NAMALWA (cell line): Measurements from ENCODE around the gene PLEKHM3.

Source experiments
- DNase-seq: peaks from one replicate; pipeline ENCODE4 v3.0.0-alpha.2; 2015; ENCODE audit warnings: low spot score

Gene PLEKHM3

DNA sequence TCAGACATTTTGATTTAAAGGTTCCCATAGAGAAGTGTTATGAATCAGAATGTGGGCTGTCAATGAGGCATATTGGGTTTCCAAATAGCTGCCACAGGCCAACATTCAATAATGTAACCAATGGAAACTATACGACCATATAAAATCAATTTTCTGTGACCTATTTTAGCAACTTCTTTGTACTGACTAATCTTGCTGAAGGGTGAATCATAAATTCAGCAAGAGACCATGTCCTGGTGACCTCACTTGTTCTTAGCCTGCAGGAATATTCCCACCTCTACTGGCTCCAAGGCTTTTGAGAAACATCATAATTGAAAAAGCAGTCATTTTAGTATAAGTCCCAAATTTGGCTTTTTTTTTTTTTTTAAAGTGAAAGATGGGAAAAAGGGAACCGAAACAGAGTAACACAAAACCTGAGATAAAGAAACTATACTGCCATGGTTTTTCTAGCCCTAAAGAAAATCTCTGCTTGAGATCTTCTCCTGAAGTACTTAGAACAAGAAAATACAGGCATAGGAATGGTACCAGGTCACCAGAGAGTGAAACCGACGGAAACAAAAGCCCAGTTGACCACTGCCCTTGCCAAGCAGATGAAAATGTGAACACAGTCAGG is 32.1 kb downstream of the PLEKHM3 start:
- DNase-seq: peak; percentile 19

DNA sequence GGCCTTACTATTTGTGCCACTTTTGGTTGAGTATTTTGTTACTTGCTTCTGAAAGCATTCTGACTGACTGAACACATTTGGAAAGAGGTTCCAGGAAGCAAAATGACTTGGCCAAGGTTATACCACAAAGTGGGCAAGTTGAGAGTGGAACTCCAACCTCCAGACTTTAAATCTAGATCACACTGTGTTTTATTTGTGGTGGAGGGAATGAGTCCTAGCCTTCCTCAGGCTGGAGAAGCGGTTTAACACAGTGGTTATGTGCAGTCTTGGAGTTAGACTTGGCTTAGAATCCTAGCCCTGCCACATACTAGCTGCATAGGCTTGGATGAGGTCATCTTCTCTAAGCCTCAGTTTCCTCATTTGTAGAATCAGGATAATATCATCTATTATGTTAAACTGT is 33.4 kb downstream of the PLEKHM3 start:
- no peak for DNase-seq

DNA sequence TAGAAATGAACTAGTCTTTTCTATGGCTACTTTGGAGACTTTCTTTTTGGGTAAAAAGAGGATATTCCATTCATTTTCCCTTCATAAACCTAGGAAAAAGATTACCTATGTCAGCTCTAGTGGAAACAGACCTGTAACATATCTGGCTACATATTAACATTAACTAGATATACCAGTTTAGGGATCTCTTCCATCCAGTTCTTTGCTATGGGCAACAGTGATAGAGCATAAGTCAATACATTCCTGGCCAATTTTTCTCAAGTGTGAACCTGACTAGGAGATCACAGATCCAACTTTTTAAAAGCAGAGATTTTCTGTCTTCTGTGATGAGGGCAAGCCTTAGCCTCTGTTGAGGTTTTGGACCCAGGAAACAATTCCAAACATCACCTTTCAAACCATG is 34.5 kb downstream of the PLEKHM3 start:
- no peak for DNase-seq

DNA sequence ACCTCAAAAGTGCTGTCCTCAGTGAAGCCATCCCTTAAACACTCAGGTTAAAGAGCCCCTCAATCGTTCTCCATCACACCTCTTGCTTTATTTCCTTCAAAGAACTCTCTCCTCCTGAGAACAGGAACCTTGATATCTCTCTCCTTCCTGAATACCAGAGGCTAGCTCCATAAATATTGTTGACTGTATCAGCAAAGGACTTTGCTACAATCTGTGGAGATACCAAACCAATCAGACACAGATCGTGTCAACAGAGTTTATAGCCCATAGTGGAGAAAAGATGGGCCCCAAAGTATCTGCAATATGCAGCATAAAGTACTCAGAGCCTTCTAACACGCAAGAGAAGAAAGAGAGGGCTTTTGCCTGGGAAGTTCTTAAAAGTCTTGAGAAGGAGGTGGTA is 36.4 kb downstream of the PLEKHM3 start:
- DNase-seq: no peak

DNA sequence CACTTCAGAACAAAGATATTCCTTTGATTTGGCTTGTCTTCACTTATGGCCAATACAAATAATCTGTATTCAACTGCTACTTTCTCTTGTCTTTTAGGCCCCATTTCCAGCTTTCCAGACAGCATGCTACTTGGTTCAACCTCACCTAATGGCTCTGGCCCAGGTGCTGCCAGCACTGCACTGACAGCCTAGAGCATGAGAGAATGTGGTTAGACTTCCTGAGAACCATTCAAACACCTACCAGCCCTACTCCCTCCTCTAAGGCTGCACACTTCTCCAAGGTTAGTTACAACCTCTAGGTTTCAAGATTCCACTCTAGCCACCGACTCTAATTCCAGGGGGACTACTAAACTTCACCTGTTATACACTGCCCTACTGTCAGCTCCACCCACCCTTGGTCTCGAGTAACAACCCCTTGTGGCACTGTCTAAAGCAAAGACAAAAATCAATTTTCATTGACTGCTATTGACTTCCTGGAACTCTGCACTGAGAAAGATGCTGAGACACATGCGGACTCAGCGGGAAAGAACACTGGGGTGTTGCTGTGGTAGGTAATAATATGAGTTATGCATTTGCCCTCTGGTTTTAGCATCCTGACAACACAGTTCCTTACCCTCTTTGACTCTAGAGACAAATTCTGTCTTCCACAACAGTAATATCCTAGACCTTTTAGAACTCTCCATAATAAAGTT is 38.2 kb downstream of the PLEKHM3 start:
- no peak for DNase-seq

DNA sequence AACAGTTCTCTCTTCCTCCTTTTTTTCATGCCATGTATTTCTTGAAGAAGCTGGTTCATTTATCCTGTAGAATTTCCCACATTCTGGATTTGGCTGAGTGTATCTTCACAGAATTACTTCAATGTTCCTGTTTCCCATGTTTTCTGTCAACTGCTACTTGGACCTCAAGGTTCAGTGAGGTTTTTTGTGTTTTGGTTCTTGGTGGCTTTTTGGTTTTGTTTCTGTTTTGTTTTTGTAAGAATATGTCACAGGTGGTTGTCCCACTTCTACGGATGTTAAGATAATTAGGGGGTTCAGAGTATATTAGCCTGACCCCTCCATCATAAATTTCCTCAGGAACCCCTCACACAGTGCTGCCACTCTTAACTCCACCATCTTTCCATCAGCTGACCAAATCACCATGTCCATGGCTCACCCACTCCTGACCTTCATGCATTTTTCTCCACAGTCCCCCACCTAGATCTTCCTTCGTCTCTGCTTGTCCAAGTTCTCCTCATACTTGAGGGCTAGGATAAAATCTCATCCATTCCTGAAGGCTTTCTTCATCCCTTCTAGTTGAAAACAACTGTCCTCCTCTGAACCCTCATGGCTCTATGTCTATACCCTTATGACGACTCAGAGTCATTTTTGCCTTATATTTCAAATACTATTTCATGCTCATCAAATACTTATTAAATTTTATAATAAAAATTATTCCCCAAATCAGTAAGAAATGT is 40.4 kb downstream of the PLEKHM3 start:
- DNase-seq: no peak

DNA sequence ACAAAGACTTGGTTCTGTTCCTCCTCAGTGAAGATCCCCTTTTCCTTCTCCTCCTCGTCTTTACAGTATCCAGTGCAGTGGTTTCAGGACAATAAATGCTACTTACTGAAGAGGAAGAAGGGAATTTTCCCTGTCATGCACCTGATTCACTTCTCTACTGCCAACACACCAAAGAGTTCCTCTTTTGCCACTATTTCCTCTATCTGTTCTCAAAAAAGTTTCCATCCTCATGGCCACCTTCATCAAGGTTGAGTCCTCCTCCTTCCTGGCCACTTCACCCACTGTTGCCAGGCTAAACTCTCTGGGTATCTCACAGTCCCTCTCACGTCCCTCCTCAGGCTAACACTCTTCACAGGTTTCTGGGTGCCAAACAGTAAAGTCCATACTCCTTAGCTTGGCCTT is 41.7 kb downstream of the PLEKHM3 start:
- DNase-seq: peak; percentile 31

DNA sequence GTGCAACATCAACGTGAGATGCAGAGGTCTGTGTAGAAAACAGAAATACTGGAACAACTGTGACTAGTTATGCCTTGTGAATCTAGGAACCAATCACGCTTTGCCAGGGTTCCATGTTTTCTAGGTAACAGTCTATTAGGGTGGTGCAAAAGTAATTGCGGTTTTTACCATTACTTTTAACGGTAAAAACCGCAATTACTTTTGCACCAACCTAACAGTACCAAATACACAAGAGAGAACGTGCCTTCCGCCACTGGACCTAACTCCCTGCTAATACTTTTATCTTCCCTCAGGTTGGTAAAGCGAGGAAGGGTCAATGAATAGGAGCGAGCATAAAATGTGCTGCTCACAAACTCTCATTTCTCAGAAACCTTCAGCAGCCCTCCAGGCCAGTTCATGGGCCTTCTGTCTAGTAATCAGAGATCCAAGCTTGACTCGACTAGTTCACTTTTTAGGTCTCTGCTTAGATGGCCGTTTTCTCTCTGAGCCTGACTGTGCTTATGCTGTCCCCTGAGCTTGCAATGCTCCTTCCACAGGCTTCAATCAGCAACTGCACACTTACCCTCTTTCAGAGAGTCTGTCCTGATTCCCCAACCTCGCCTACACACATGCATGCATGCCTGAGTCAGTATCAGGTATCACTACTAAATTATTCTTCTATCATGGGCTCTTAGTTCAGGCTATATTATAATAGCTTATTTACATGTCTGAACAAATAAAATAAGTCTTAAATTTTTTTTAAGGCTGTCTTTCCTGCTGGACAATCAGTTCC is 47.0 kb downstream of the PLEKHM3 start:
- no peak for DNase-seq

DNA sequence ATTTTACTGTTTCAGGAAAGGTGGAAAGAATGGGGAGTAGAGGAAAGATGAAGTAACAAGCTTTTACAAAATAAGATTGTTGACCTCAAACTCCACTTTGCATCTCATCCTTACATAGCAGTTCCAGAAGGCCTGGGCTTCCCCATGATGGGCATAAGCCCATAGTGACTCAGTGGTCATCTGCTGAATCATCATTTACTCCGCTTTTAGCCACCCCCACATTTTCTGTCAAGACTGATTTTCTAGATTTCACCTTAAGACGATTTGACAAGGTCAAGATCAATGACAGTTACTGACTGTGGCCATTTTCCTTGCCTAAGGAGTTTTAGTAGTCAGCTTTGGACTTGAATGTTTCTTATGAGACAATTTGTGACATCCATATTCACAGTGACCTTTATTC is 49.4 kb downstream of the PLEKHM3 start:
- DNase-seq: no peak

DNA sequence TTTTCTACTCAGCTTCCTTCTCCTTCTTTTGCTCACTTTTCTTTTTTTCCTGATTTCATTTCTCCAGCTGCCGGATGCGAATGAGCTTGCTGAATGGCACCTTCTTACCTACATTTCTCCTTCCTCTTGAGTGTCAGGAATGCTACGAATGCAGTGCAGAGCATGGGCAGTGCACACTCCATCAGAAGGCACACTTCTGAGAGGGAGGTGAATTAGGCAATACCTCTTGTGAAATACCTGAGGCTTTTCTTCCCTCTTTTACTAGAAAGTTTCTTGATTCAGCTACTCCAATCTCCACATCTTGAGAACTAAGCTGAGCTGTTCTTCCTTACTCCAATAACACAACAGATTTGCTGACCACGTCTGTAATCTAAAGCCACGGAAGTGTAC is 51.1 kb downstream of the PLEKHM3 start:
- no peak for DNase-seq

DNA sequence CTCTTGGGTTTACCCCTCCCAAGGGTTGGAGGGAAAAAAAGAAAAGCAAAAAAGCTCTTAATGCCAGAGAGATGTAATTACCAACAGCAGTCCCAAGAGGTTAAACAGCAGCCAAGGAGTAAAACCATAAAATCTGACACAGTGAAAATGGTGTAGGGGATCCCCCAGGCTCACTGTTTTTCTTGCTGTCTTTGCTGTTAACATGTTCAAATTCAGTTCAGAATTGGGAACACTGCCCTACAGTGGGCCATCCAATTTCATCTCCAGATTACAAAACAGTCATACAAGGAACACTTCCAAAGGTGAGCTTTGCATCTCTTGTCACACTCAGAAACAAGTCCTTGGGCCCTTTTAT is 54.5 kb downstream of the PLEKHM3 start:
- no peak for DNase-seq

DNA sequence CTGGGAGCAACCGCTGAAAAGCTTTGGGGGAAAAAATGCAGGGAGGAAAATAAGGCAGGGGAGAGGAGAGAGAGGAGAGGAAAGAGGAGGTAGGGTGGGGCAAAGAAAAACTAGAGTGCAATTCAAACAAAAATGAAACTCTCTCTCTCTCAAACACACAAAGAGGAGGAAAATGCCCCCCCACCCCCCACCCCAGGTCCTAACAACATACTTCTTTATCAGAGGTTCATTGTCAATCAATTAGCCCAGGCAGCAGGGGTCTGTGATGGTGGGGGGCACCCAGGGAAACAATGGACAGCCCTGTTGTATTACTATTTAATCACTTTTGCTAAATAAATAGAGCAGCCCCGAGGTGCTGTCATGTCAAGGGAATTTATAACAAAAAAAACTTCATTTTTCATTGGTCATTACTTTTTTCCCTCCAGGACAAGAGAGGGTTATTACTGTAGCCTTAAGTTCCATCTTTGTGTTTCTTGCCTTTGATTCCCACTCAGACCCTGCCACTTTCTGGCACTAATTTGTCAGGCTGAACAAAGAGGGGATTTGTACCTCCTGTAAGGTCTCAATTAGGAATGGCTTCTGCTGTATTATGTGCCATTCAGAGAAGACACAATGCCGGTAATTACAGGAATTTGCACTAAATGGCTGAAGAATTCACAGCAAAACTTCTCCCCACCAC is 55.0 kb downstream of the PLEKHM3 start:
- no peak for DNase-seq

DNA sequence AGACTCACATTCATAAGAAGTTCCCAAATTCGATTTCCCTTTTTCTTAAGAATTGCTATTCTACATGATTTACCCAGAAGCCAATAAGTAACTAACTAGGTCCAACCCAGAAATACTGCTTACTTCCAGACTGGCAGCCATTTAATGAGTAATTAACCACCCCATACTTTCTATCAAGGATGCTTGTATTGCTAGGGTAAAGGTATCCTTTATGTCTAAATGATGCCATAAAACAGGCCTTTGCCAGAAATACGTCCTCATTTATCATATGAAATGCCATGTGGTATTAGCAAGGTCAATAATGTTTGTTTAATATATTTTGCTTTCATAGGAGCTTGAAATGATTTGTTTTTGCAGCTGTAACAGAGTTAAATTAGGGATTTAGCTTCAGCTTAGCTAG is 56.1 kb downstream of the PLEKHM3 start:
- no peak for DNase-seq

DNA sequence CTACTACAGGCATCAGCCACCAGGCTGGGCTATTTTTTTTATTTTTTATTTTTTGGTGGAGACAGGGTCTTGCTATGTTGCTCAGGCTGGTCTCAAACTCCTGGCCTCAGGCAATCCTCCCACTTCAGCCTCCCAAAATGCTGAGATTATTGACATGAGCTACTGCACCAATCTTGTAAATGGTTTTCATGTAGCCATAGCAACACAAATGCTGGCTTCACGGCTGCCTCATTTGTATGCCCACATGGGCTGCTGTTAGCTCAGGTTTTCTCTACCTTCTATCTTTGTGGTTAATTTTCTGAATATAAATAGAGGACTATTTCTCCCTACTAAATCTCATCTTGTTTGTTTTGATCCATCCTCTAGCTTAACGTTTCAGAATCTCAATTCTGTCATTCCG is 58.2 kb downstream of the PLEKHM3 start:
- DNase-seq: no peak

DNA sequence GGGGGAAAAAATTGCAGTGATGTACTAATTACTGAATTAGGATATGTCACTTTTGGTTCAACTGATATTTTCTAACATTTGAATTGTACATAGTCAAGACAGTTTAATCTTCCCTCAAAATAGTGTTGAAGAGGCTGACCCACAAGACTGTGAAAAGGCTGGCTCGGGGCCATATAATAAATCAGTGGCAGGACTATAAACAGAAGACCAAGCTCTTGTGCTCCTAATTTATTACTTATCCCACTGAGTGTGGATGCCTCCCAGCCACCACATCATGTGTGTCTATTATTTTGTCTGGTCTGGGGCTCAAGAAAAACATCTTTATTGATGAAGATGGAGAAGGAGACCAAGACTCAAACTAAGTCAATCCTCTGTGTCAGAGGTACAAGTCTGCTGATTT is 64.4 kb downstream of the PLEKHM3 start:
- DNase-seq: no peak

DNA sequence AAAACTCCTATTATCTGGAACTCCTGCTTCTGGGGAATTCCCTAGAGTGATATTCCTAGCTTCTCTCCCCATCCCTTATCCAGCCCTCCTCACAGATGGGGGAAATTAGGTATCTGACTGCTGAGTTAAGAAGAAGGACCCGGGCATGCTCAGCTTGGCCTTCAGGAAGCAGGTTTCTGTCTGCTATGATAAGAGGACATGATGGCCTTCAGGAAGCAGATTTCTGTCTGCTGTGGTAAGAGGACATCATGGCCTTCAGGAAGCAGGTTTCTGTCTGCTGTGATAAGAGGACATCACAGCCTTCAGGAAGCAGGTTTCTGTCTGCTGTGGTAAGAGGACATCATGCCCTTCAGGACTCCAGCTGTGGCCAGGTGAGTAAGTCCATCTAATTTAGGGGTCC is 65.2 kb downstream of the PLEKHM3 start:
- no peak for DNase-seq

DNA sequence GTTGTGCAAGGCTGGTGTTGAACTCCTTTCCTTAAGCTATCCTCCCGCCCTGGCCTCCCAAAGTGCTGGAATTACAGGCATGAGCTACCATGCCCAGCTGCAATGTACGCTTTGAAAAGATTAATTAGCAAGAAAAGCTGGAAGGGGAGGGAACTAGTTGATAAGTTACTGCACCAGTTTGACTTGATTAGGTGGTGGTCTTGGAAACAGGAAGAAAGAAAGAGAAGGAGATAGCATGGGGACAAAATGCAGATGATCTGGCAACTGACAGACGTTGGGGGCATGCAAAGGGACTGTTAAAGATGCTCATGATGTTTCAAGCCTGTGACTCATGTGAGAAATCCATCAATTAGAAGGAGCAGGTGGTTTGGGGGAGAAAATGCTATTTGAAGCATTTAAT is 68.6 kb downstream of the PLEKHM3 start:
- DNase-seq: no peak

DNA sequence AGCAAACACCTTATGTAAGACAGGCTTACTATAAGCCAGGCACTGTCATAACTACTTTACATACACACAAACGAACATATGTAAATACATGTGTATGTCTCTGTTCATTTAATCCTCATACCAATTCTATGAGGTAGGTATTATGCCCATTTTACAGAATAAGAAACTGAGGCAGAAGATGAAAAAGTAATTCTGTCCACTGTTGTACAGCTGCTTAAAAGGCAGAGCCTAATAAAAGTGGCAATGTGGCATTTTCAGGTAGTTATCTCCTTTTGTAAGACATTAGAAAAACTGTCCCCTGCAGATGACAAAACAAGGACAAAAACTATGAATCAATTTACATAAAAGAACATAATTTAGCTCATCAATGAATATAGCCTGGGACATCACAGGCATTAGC is 69.9 kb downstream of the PLEKHM3 start:
- no peak for DNase-seq

DNA sequence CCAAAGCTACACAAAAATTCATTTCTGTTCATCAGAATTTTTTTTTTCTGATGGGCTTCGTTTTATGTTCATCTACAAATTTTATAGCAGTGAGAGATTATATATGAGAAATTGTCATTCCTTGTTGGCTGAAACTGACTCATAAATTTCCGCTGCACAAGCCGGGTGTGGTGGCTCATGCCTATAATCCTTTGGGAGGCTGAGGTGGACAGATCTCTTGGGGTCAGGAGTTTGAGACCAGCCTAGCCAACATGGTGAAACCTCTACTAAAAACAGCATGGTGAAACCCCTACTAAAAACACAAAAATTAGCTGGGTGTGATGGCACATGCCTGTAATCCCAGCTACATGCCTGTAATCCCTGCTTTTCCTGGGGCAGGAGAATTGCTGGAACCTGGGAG is 72.0 kb downstream of the PLEKHM3 start:
- DNase-seq: no peak

DNA sequence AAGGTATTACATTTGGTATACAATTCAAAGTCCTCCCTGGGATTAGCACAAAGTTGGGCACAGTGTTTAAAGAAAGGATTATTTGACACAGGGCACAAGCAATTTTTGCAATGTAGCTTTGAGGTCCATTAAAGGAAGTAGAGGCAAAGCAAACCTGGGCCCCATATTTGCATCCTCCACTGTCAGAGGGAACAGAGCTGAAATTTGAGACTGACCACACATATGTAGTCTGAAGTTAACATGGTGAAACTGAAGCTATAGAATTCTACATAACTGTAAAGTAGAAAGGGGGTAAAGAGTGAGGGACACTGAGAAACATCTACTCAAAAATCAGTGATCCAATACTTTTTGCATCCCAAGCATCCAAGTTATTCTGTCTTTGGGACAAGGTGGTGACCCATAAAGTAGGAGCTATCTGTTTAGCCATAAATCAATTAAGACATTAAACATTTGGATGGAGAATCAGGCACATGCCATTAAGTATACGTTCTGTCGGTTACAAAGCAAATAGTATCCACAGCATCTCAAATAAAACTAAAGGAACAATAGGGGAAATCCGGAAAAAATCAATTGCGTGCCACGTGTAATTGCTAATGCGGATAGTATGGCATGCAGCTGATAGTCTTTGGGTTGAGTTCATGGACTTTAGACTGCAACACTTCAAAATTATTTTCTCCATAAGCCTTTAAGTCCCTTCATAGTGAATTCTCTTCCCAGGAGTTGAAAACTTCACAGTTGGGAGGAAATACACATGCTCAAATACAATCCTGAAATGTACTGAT is 72.6 kb downstream of the PLEKHM3 start:
- no peak for DNase-seq

DNA sequence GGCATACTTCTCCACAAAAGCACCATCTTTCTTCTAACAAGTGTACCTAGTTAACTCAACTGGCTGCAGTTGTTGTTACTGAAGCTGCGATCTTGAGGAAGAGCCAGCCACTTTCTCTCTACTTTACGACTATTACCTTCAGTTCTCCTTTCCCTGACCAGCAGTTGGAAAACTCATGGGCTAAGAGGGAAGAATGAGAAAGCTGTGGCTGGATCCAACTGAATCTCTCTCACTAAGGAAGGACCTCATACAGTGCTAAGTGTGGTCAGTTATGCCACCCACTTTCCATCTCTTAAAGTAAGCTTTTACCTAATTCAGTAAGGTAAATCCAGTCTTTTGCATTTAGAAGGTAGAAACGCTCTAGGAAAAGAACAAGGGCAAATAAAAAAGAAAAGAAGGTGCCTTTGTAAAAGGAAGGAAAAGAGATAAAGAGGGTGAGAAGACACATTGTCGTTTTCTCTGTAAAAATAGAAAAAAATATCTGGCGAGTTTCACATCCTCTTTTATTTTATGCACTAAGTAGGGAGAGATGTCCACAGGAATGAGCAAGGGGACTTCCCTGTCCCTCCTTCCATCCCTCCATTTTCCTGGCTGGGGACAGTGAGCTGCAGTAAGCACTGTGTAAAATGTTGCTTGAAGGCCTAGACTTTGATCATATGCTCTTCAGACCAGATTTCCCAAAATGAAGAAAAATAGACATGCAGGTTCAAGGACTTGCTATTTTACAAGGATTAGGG is 73.4 kb downstream of the PLEKHM3 start:
- peak; percentile 27 for DNase-seq
